CD14-positive monocyte (primary cell): Measurements from ENCODE around the gene POM121L12. TPM values are rescaled to one million over a fixed set of nuclear protein-coding genes. Genes with fewer than 3 reads are reported as not detected.

Experiments
- DNase-seq, 3 donors: peaks; one replicate each; pipeline ENCODE4 v3.0.0-alpha.2; 2011 to 2022
- H2AFZ ChIP-seq: 2 replicates; pipeline ENCODE4 v1.6.0; 2012; ENCODE audit warnings: mild to moderate bottlenecking, low read depth, low read length, inconsistent platforms; ENCODE audit not compliant: insufficient read depth, poor library complexity, severe bottlenecking
- H3K27ac ChIP-seq, 2 donors: 1 replicate in 1 of 2; 2 replicates in 1 of 2; pipeline ENCODE4 v1.5.1; 2012 to 2013; ENCODE audit warnings: low read length in 2 of 2, control low read depth in 1 of 2, inconsistent platforms in 1 of 2, low read depth in 1 of 2, mild to moderate bottlenecking in 1 of 2
- H3K27me3 ChIP-seq, 2 donors: one replicate each; pipeline versions ENCODE4 v1.6.0 to v1.6.1; 2011 to 2013; ENCODE audit warnings: low read length in 2 of 2; ENCODE audit not compliant: control insufficient read depth in 2 of 2, insufficient read depth in 2 of 2
- H3K36me3 ChIP-seq, 2 donors: replicated peaks in 1 of 2; 1 replicate in 1 of 2; 2 replicates in 1 of 2; pipeline versions ENCODE4 v1.5.1 to v1.6.1; 2012 to 2013; ENCODE audit warnings: low read length in 2 of 2, control low read depth in 1 of 2, inconsistent platforms in 1 of 2, mild to moderate bottlenecking in 1 of 2; ENCODE audit not compliant: insufficient read depth in 2 of 2, control insufficient read depth in 1 of 2
- H3K4me1 ChIP-seq, 2 donors: 1 replicate in 1 of 2; 2 replicates in 1 of 2; pipeline versions ENCODE4 v1.5.1 to v1.6.1; 2012 to 2013; ENCODE audit warnings: low read length in 2 of 2, control low read depth in 1 of 2, inconsistent platforms in 1 of 2, mild to moderate bottlenecking in 1 of 2, moderate library complexity in 1 of 2; ENCODE audit not compliant: insufficient read depth in 2 of 2, control insufficient read depth in 1 of 2
- H3K4me2 ChIP-seq: replicated peaks from 2 replicates; pipeline ENCODE3; 2012; ENCODE audit warnings: low read length, moderate library complexity, mild to moderate bottlenecking; ENCODE audit not compliant: poor library complexity, severe bottlenecking; ENCODE audit errors: extremely low read depth
- H3K4me3 ChIP-seq, 3 experiments: fragments of 200-600 bp in 1 of 3; sonication (generic) in 1 of 3; replicated peaks in 1 of 3; 1 replicate in 2 of 3; 2 replicates in 1 of 3; pipeline ENCODE4 v1.5.1; 2011 to 2013; ENCODE audit warnings: low read length in 3 of 3, mild to moderate bottlenecking in 3 of 3, control low read depth in 2 of 3, low read depth in 2 of 3, inconsistent platforms in 1 of 3, moderate library complexity in 1 of 3
- H3K79me2 ChIP-seq: 2 replicates; pipeline ENCODE4 v1.6.0; 2012; ENCODE audit warnings: mild to moderate bottlenecking, control low read depth, inconsistent platforms, low read length, moderate library complexity; ENCODE audit not compliant: insufficient read depth
- H3K9ac ChIP-seq: 2 replicates; pipeline ENCODE4 v1.6.0; 2017; ENCODE audit warnings: low read length, mild to moderate bottlenecking; ENCODE audit not compliant: insufficient read depth, poor library complexity, severe bottlenecking
- H3K9me3 ChIP-seq, 2 donors: replicated peaks in 1 of 2; 1 replicate in 1 of 2; 2 replicates in 1 of 2; pipeline versions ENCODE4 v1.5.1 to v1.6.1; 2012 to 2013; ENCODE audit warnings: low read length in 2 of 2, control low read depth in 1 of 2; ENCODE audit not compliant: control insufficient read depth in 1 of 2, insufficient read depth in 1 of 2
- H4K20me1 ChIP-seq: 2 replicates; pipeline ENCODE4 v1.6.0; 2012; ENCODE audit warnings: mild to moderate bottlenecking, low read length, control low read depth, moderate library complexity; ENCODE audit not compliant: insufficient read depth
- H3K27ac Mint-ChIP-seq, 7 donors: one replicate each; pipeline ENCODE4 v1.8.0; 2020; ENCODE audit warnings: mild to moderate bottlenecking in 7 of 7, mixed read lengths in 7 of 7, moderate library complexity in 6 of 7, inconsistent platforms in 2 of 7
- H3K27me3 Mint-ChIP-seq, 3 donors: one replicate each; pipeline ENCODE4 v1.8.0; 2021 to 2022; ENCODE audit warnings: low read depth in 3 of 3, mild to moderate bottlenecking in 3 of 3, mixed read lengths in 3 of 3, moderate library complexity in 3 of 3, inconsistent platforms in 1 of 3
- H3K36me3 Mint-ChIP-seq, 2 donors: one replicate each; pipeline ENCODE4 v1.8.0; 2020; ENCODE audit warnings: mixed read lengths in 2 of 2, inconsistent platforms in 1 of 2, mild to moderate bottlenecking in 1 of 2
- H3K4me1 Mint-ChIP-seq: one replicate; pipeline ENCODE4 v1.8.0; 2020; ENCODE audit warnings: mild to moderate bottlenecking, mixed read lengths
- H3K4me3 Mint-ChIP-seq, 2 donors: one replicate each; pipeline ENCODE4 v1.8.0; 2020; ENCODE audit warnings: mild to moderate bottlenecking in 2 of 2, mixed read lengths in 2 of 2, moderate library complexity in 1 of 2
- H3K9me3 Mint-ChIP-seq, 7 donors: one replicate each; pipeline ENCODE4 v1.8.0; 2020 to 2022; ENCODE audit warnings: mixed read lengths in 7 of 7, mild to moderate bottlenecking in 6 of 7, moderate library complexity in 6 of 7, inconsistent platforms in 2 of 7
- WGBS: methylation state at CpG from one replicate; pipeline ENCODE4 v1.1.5; 2013; ENCODE audit warnings: missing lambda C conversion rate; ENCODE audit not compliant: insufficient coverage; 5-methylcytosine and 5-hydroxymethylcytosine counted together
- intact Hi-C, 2 donors: fragments of 100-400 bp; cut with micrococcal nuclease; formaldehyde crosslinking; loops; one replicate each; pipeline versions ENCODE4 v1.15.0 to v1.15.1; 2023
- polyA plus RNA-seq, 3 donors: library from polyadenylated mRNA; depleted of rRNA in 1 of 3; unstranded in 2 of 3; stranded (reverse) in 1 of 3; fragments of 300-500 nt in 2 of 3; fragments of >200 nt in 1 of 3; fragmentation: Illumina TruSeq in 2 of 3; gene quantifications; 1 replicate in 2 of 3; 2 replicates in 1 of 3; pipeline ENCODE4 v1.2.3, GENCODE V29; 2012 to 2021
- TF ChIP-seq, protein P1 (sequence below): fragments of 200-600 bp; IDR thresholded peaks from one replicate; pipeline ENCODE4 v1.8.0; 2022; ENCODE audit warnings: antibody characterized with exemption, mild to moderate bottlenecking

The POM121L12 gene
- polyA plus RNA-seq, 3 donors, result not detected

GRCh38 chr7:53048638-53049037 lies 13.2 kb downstream of the POM121L12 start:
- no peak overlapping the region for H3K27ac Mint-ChIP-seq

DNA sequence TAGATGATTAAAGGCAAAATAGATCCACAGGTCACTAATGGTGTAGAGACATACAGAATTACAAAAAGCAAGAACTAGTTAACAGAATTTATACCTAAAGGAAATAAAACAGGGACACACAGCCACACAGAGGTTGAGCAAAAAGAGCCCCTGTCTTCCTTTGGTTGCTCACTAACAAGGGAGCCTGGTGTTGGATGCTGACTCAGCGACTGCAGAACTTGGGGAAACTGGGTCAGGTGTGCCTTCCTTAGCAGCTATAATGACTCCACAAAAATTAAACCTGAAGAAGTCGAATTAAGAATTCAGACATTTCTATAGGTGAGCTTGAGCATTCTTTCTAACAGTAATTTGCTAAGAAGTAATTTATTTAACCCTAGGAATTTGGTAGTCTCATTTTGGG lies 15.0 kb downstream of the POM121L12 start:
- Histone ChIP-seq H3K4me3 (no peak overlapping the region), H3K79me2 (no peaks in the 10 kb centered on the region), H3K27ac (no peak overlapping the region), H3K4me1 (no peaks in the 10 kb centered on the region), H4K20me1 (no peaks in the 10 kb centered on the region), H3K4me2 (no peak overlapping the region), H3K9me3 (peaks cover 3 to 4% of the 10 kb centered on the region in 2 donors), H3K9ac (no peak overlapping the region), H3K27me3 (no peaks in the 10 kb centered on the region), H2AFZ (no peak overlapping the region), H3K36me3 (no peaks in the 10 kb centered on the region)
- H3K27ac Mint-ChIP-seq, result no peak overlapping the region
- WGBS, result no CpG with 5 or more reads among the region's 2 CpGs
- H3K9me3 Mint-ChIP-seq, result peaks cover 0 to 6% (median 3%) of the 10 kb centered on the region in 7 donors
- H3K36me3 Mint-ChIP-seq, result no peaks in the 10 kb centered on the region
- intact Hi-C loops, result no loop called here
- no peaks in the 10 kb centered on the region for H3K27me3 Mint-ChIP-seq
- no peaks in the 10 kb centered on the region for H3K4me1 Mint-ChIP-seq
- TF ChIP-seq, protein P1, sequence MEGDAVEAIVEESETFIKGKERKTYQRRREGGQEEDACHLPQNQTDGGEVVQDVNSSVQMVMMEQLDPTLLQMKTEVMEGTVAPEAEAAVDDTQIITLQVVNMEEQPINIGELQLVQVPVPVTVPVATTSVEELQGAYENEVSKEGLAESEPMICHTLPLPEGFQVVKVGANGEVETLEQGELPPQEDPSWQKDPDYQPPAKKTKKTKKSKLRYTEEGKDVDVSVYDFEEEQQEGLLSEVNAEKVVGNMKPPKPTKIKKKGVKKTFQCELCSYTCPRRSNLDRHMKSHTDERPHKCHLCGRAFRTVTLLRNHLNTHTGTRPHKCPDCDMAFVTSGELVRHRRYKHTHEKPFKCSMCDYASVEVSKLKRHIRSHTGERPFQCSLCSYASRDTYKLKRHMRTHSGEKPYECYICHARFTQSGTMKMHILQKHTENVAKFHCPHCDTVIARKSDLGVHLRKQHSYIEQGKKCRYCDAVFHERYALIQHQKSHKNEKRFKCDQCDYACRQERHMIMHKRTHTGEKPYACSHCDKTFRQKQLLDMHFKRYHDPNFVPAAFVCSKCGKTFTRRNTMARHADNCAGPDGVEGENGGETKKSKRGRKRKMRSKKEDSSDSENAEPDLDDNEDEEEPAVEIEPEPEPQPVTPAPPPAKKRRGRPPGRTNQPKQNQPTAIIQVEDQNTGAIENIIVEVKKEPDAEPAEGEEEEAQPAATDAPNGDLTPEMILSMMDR, result no peak
- no peak for DNase-seq
- H3K4me3 Mint-ChIP-seq, result no peak overlapping the region

More at GRCh38 chr7:53048638-53049037, 13.2 kb downstream of the POM121L12 start:
- Histone ChIP-seq H3K27me3 (no peaks in the 10 kb centered on the region), H3K4me2 (no peak overlapping the region), H4K20me1 (no peaks in the 10 kb centered on the region), H3K4me1 (no peaks in the 10 kb centered on the region), H3K79me2 (no peaks in the 10 kb centered on the region), H3K9ac (no peak overlapping the region), H2AFZ (no peak overlapping the region), H3K4me3 (no peak overlapping the region), H3K36me3 (no peaks in the 10 kb centered on the region), H3K27ac (no peak overlapping the region), H3K9me3 (peaks cover 3 to 4% of the 10 kb centered on the region in 2 donors)
- no peak for DNase-seq
- H3K36me3 Mint-ChIP-seq, result no peaks in the 10 kb centered on the region
- no peaks in the 10 kb centered on the region for H3K4me1 Mint-ChIP-seq
- no CpG with 5 or more reads among the region's 2 CpGs for WGBS
- TF ChIP-seq, protein P1, result no peak
- no peak overlapping the region for H3K4me3 Mint-ChIP-seq
- H3K9me3 Mint-ChIP-seq, result peaks cover 0 to 6% (median 3%) of the 10 kb centered on the region in 7 donors
- intact Hi-C loops, result no loop called here
- H3K27me3 Mint-ChIP-seq, result no peaks in the 10 kb centered on the region
